ENCODE measurements around the gene RRP8. TPM values are rescaled to one million over a fixed set of nuclear protein-coding genes. Genes with fewer than 3 reads are reported as not detected.

Gene RRP8
- total RNA-seq (2014; rRNA removed; shearing (Covaris generic)): 17.4 and 17.9 TPM in 2 replicates

GRCh38 chr11:6603287-6604080 lies at the start of gene RRP8, which contains the start of gene ILK:
TSS of gene RRP8 (minus strand) at chr11:6603616. CDS start at chr11:6603502, 114 bp downstream.
TSS of gene ILK (plus strand) at chr11:6603774. CDS start at chr11:6604272, 498 bp downstream.
- DNase-seq (ENCODE audit: low read depth): peak; percentile 95

GRCh38 chr11:6653097-6653496 lies 49.7 kb upstream of the RRP8 start:
- DNase-seq (ENCODE audit: low read depth): no peak

- no peak for DNase-seq (ENCODE audit: low read depth)
These were observed 48.8 kb upstream of the RRP8 start for GRCh38 chr11:6652182-6652581.

- peak; percentile 69 for DNase-seq (ENCODE audit: low read depth)
These were observed 47.6 kb upstream of the RRP8 start for GRCh38 chr11:6650980-6651379.

- DNase-seq (ENCODE audit: low read depth): no peak
These were observed 46.7 kb upstream of the RRP8 start for GRCh38 chr11:6650104-6650503.

GRCh38 chr11:6648501-6648900 lies 45.1 kb upstream of the RRP8 start:
- no peak for DNase-seq (ENCODE audit: low read depth)

- DNase-seq (ENCODE audit: low read depth): no peak
These were observed 44.4 kb upstream of the RRP8 start for GRCh38 chr11:6647836-6648235.

GRCh38 chr11:6646918-6647679 lies 43.7 kb upstream of the RRP8 start:
- DNase-seq (ENCODE audit: low read depth): no peak

GRCh38 chr11:6646576-6646917 lies 43.1 kb upstream of the RRP8 start:
- DNase-seq (ENCODE audit: low read depth): no peak

GRCh38 chr11:6646071-6646470 lies 42.7 kb upstream of the RRP8 start:
- DNase-seq (ENCODE audit: low read depth): no peak

- DNase-seq (ENCODE audit: low read depth): no peak
These were observed 39.5 kb upstream of the RRP8 start for GRCh38 chr11:6642957-6643356.

GRCh38 chr11:6640985-6641701 lies 37.7 kb upstream of the RRP8 start:
- DNase-seq (ENCODE audit: low read depth): no peak

GRCh38 chr11:6640036-6640984 lies 36.9 kb upstream of the RRP8 start:
- no peak for DNase-seq (ENCODE audit: low read depth)

GRCh38 chr11:6638429-6638828 lies 35.0 kb upstream of the RRP8 start:
- DNase-seq (ENCODE audit: low read depth): no peak

- DNase-seq (ENCODE audit: low read depth): no peak
These were observed 34.5 kb upstream of the RRP8 start for GRCh38 chr11:6637871-6638270.

GRCh38 chr11:6636480-6636879 lies 33.1 kb upstream of the RRP8 start:
- no peak for DNase-seq (ENCODE audit: low read depth)

- no peak for DNase-seq (ENCODE audit: low read depth)
These were observed 31.9 kb upstream of the RRP8 start for GRCh38 chr11:6635082-6635932.

GRCh38 chr11:6634534-6634933 lies 31.1 kb upstream of the RRP8 start:
- no peak for DNase-seq (ENCODE audit: low read depth)

- DNase-seq (ENCODE audit: low read depth): no peak
These were observed 30.3 kb upstream of the RRP8 start for GRCh38 chr11:6633422-6634408.
